NCI-H2029 treated with DMSO at 0.1 percent for 48 hours (cell line): ENCODE results near the gene DUSP1.

Experiments
- DNase-seq: peaks from one replicate; lab custom pipeline; 2025; lab: John Stamatoyannopoulos, UW

The DUSP1 gene

GRCh38 chr5:172777881-172778814 lies 7.2 kb upstream of the DUSP1 start:
- no peak for DNase-seq

- no peak for DNase-seq
Observed at GRCh38 chr5:172776235-172776594, 5.2 kb upstream of the DUSP1 start.

GRCh38 chr5:172775326-172776234 lies 4.6 kb upstream of the DUSP1 start:
- no peak for DNase-seq

GRCh38 chr5:172774561-172775315 lies 3.7 kb upstream of the DUSP1 start:
- no peak for DNase-seq

- DNase-seq: no peak
Observed at GRCh38 chr5:172773481-172774469, 2.8 kb upstream of the DUSP1 start.

GRCh38 chr5:172772112-172772906 lies 1.3 kb upstream of the DUSP1 start:
- DNase-seq: peak; percentile 26

GRCh38 chr5:172771439-172772111 lies 580 bp upstream of the DUSP1 start:
- DNase-seq: no peak

GRCh38 chr5:172770374-172770674 lies 671 bp downstream of the DUSP1 start:
- DNase-seq: no peak

GRCh38 chr5:172769616-172770373 lies 1.2 kb downstream of the DUSP1 start:
- DNase-seq: no peak

- no peak for DNase-seq
Observed at GRCh38 chr5:172769342-172769615, 1.7 kb downstream of the DUSP1 start.

GRCh38 chr5:172768573-172769341 lies 2.2 kb downstream of the DUSP1 start:
- no peak for DNase-seq

- no peak for DNase-seq
Observed at GRCh38 chr5:172768098-172768572, 2.9 kb downstream of the DUSP1 start.

GRCh38 chr5:172766287-172767108 lies 4.5 kb downstream of the DUSP1 start:
- no peak for DNase-seq

GRCh38 chr5:172765766-172766286 lies 5.2 kb downstream of the DUSP1 start:
- DNase-seq: no peak

GRCh38 chr5:172764861-172765765 lies 5.9 kb downstream of the DUSP1 start:
- DNase-seq: peak; percentile 95

- no peak for DNase-seq
Observed at GRCh38 chr5:172763120-172763464, 7.9 kb downstream of the DUSP1 start.
